ENCODE measurements around the gene STMN1.

- TF ChIP-seq ZNF431 (CRISPR knock-in tag; IDR thresholded peaks at IDR 0.05) = no peak
- TF ChIP-seq POLR2A (conservative IDR thresholded peaks at IDR 0.05) = no peak
- TF ChIP-seq ELK1 (CRISPR knock-in tag; IDR thresholded peaks at IDR 0.05) = no peak
Observed at GRCh38 chr1:25916460-25916859, 10.2 kb upstream of the STMN1 start.
